OCI-LY1 (cell line): Measurements from ENCODE around the gene SUFU.

Source experiments
- H2AFZ ChIP-seq: fragments of 200-600 bp; sonication (generic), shearing (Covaris generic); 2 replicates; pipeline ENCODE4 v1.6.0; 2014; ENCODE audit warnings: antibody characterized with exemption, mild to moderate bottlenecking, low read length
- H3F3A ChIP-seq: fragments of 200-600 bp; sonication (generic), shearing (Covaris generic); 2 replicates; pipeline ENCODE4 v1.6.0; 2014; ENCODE audit warnings: mild to moderate bottlenecking, antibody characterized with exemption, low read length, moderate library complexity; ENCODE audit not compliant: insufficient read depth
- H3K27ac ChIP-seq: fragments of 200-600 bp; sonication (generic); 2 replicates; pipeline ENCODE4 v1.5.1; 2014; ENCODE audit warnings: low read length, mixed run types, mild to moderate bottlenecking, low read depth; ENCODE audit not compliant: poor library complexity, severe bottlenecking
- H3K27me3 ChIP-seq: fragments of 200-600 bp; sonication (generic); 2 replicates; pipeline ENCODE4 v1.6.0; 2014; ENCODE audit warnings: antibody characterized with exemption, mild to moderate bottlenecking, low read length, moderate library complexity; ENCODE audit not compliant: insufficient read depth
- H3K36me3 ChIP-seq: fragments of 200-600 bp; sonication (generic); 2 replicates; pipeline ENCODE4 v1.6.1; 2014; ENCODE audit warnings: mild to moderate bottlenecking, antibody characterized with exemption, low read length, moderate library complexity, mixed read lengths; ENCODE audit not compliant: insufficient read depth
- H3K4me1 ChIP-seq: fragments of 200-600 bp; sonication (generic); 2 replicates; pipeline ENCODE4 v1.5.1; 2014; ENCODE audit warnings: mild to moderate bottlenecking, low read length, moderate library complexity; ENCODE audit not compliant: insufficient read depth, severe bottlenecking
- H3K4me2 ChIP-seq: fragments of 200-600 bp; sonication (generic), shearing (Covaris generic); 2 replicates; pipeline ENCODE4 v1.6.1; 2014; ENCODE audit warnings: low read length
- H3K4me3 ChIP-seq: fragments of 200-600 bp; sonication (generic); 2 replicates; pipeline ENCODE4 v1.5.1; 2014; ENCODE audit warnings: low read length, low read depth, mild to moderate bottlenecking, mixed read lengths; ENCODE audit not compliant: poor library complexity, severe bottlenecking
- H3K79me2 ChIP-seq: fragments of 200-600 bp; shearing (Covaris generic); 2 replicates; pipeline ENCODE4 v1.6.1; 2016; ENCODE audit warnings: mixed run types, low read length, mixed read lengths; ENCODE audit not compliant: insufficient read depth
- H3K9ac ChIP-seq: fragments of 200-600 bp; sonication (generic), shearing (Covaris generic); 2 replicates; pipeline ENCODE4 v1.6.1; 2014; ENCODE audit warnings: mild to moderate bottlenecking, low read length, mixed read lengths
- H3K9me2 ChIP-seq: fragments of 200-600 bp; sonication (generic), shearing (Covaris generic); 2 replicates; pipeline ENCODE4 v1.6.1; 2014; ENCODE audit warnings: low read depth, mild to moderate bottlenecking, low read length, mixed read lengths
- H3K9me3 ChIP-seq: fragments of 200-600 bp; shearing (Covaris generic); 2 replicates; pipeline ENCODE4 v1.6.1; 2014; ENCODE audit warnings: low read length, mixed read lengths
- H4K20me1 ChIP-seq: fragments of 200-600 bp; sonication (generic), shearing (Covaris generic); 2 replicates; pipeline ENCODE4 v1.6.0; 2016; ENCODE audit warnings: mild to moderate bottlenecking, low read length; ENCODE audit not compliant: insufficient read depth
- CTCF ChIP-seq: fragments of 200-600 bp; sonication (generic), shearing (Covaris generic); IDR thresholded peaks from 2 replicates; pipeline ENCODE4 v1.5.1; 2017; ENCODE audit warnings: mild to moderate bottlenecking, antibody characterized with exemption, low read length, moderate library complexity, mixed read lengths
- EZH2 ChIP-seq: fragments of 200-600 bp; sonication (generic), shearing (Covaris generic); IDR thresholded peaks from 2 replicates; pipeline ENCODE4 v1.8.0; 2017; ENCODE audit warnings: borderline replicate concordance, mixed run types, mild to moderate bottlenecking, antibody characterized with exemption, low read length, moderate library complexity, mixed read lengths

The SUFU gene

GRCh38 chr10:102629661-102630614 lies 126.2 kb downstream of the SUFU start:
- H3K4me2 ChIP-seq, result no peak overlapping the region
- H3K9me3 ChIP-seq, result no peaks in the 10 kb centered on the region
- H3F3A ChIP-seq, result no peaks in the 10 kb centered on the region
- no peaks in the 10 kb centered on the region for H4K20me1 ChIP-seq
- no peaks in the 10 kb centered on the region for H3K4me1 ChIP-seq
- H3K9me2 ChIP-seq, result no peaks in the 10 kb centered on the region
- no peak overlapping the region for H3K9ac ChIP-seq
- TF ChIP-seq EZH2, result no peak
- no peak for TF ChIP-seq CTCF
- no peaks in the 10 kb centered on the region for H3K79me2 ChIP-seq
- H3K4me3 ChIP-seq, result no peak overlapping the region
- H2AFZ ChIP-seq, result no peak overlapping the region
- H3K36me3 ChIP-seq, result no peaks in the 10 kb centered on the region
- H3K27me3 ChIP-seq, result no peaks in the 10 kb centered on the region
- H3K27ac ChIP-seq, result no peak overlapping the region

GRCh38 chr10:102630663-102631062 lies 126.9 kb downstream of the SUFU start:
- peaks cover 7% of the 10 kb centered on the region for H3K4me1 ChIP-seq
- H3F3A ChIP-seq, result no peaks in the 10 kb centered on the region
- no peak for TF ChIP-seq CTCF
- TF ChIP-seq EZH2, result no peak
- no peak overlapping the region for H3K4me2 ChIP-seq
- no peak overlapping the region for H3K4me3 ChIP-seq
- H3K79me2 ChIP-seq, result no peaks in the 10 kb centered on the region
- no peaks in the 10 kb centered on the region for H4K20me1 ChIP-seq
- H3K27me3 ChIP-seq, result no peaks in the 10 kb centered on the region
- no peak overlapping the region for H2AFZ ChIP-seq
- no peaks in the 10 kb centered on the region for H3K36me3 ChIP-seq
- H3K9me2 ChIP-seq, result no peaks in the 10 kb centered on the region
- H3K9ac ChIP-seq, result no peak overlapping the region
- no peak overlapping the region for H3K27ac ChIP-seq
- no peaks in the 10 kb centered on the region for H3K9me3 ChIP-seq

GRCh38 chr10:102631525-102632393 lies 128.0 kb downstream of the SUFU start:
- Histone ChIP-seq H3K4me1 (peaks cover 9% of the 10 kb centered on the region), H3K36me3 (no peaks in the 10 kb centered on the region), H3K27ac (no peak overlapping the region), H3K27me3 (no peaks in the 10 kb centered on the region), H3K79me2 (no peaks in the 10 kb centered on the region), H3K9me2 (no peaks in the 10 kb centered on the region), H2AFZ (no peak overlapping the region), H3K9me3 (no peaks in the 10 kb centered on the region), H3K9ac (no peak overlapping the region), H4K20me1 (no peaks in the 10 kb centered on the region), H3F3A (no peaks in the 10 kb centered on the region), H3K4me3 (no peak overlapping the region), H3K4me2 (no peak overlapping the region)
- TF ChIP-seq CTCF (no peak), EZH2 (no peak)
